HUDEP-2 (cell line): Measurements from ENCODE around the gene CDPF1.
A peak's percentile ranks its signal among the peaks of the same experiment; 100 is the strongest.
"Not testable (repeated sequence)": the region's sequence is repeated elsewhere in the genome, so short reads cannot be mapped to it uniquely, and the experiment has no call there.

Source experiments
- DNase-seq, 76 experiments: peaks; one replicate each; lab custom pipeline; 2025; ENCODE audit not compliant: unreplicated experiment in 76 of 76; lab: John Stamatoyannopoulos, UW

Gene CDPF1

GRCh38 chr22:46286006-46286405, 35.9 kb upstream of the CDPF1 start:
- no peak for DNase-seq

GRCh38 chr22:46281866-46282678, 32.0 kb upstream of the CDPF1 start:
- DNase-seq = no peak

- no peak for DNase-seq
These were observed 31.0 kb upstream of the CDPF1 start for GRCh38 chr22:46280999-46281623.

- no peak for DNase-seq
These were observed 30.1 kb upstream of the CDPF1 start for GRCh38 chr22:46280063-46280817.

GRCh38 chr22:46278656-46279645, 28.9 kb upstream of the CDPF1 start:
- DNase-seq = no peak

- DNase-seq = no peak
These were observed 26.5 kb upstream of the CDPF1 start for GRCh38 chr22:46276563-46276962.

GRCh38 chr22:46275455-46276122, 25.5 kb upstream of the CDPF1 start:
- no peak for DNase-seq

- DNase-seq = no peak
These were observed 24.3 kb upstream of the CDPF1 start for GRCh38 chr22:46274381-46274780.

- no peak for DNase-seq
These were observed 23.5 kb upstream of the CDPF1 start for GRCh38 chr22:46273432-46274148.

GRCh38 chr22:46272762-46273431, 22.8 kb upstream of the CDPF1 start:
- DNase-seq = no peak

- no peak for DNase-seq
These were observed 22.1 kb upstream of the CDPF1 start for GRCh38 chr22:46272196-46272595.

- no peak for DNase-seq
These were observed 19.5 kb upstream of the CDPF1 start for GRCh38 chr22:46269564-46269963.

- peak in 73 of 76 experiments; percentile 19 to 86 (median 69) for DNase-seq
These were observed 17.6 kb upstream of the CDPF1 start, which contains the start of gene TTC38 for GRCh38 chr22:46267431-46268279. Gene TTC38 (plus strand): TSS chr22:46268008. CDS start chr22:46268040, 32 bp downstream.

GRCh38 chr22:46265627-46266026, 15.5 kb upstream of the CDPF1 start:
- DNase-seq = not testable (repeated sequence)

- not testable (repeated sequence) for DNase-seq
These were observed 14.4 kb upstream of the CDPF1 start for GRCh38 chr22:46264520-46264919.

GRCh38 chr22:46263216-46263590, 13.1 kb upstream of the CDPF1 start, which contains the start of gene PKDREJ:
Gene PKDREJ (minus strand): TSS chr22:46263343. CDS start chr22:46263322, 21 bp downstream.
- DNase-seq = no peak

- DNase-seq = peak in 28 of 76 experiments; percentile 5 to 71 (median 39)
These were observed 12.5 kb upstream of the CDPF1 start for GRCh38 chr22:46262449-46263215.
